ENCODE measurements around the gene FLACC1. TPM values are rescaled to one million over a fixed set of nuclear protein-coding genes. Genes with fewer than 3 reads are reported as not detected.

FLACC1 gene
- total and polyA plus RNA-seq, 2 of the 8 experiments (the other 6 are each of a cell fraction or from before 2014, with no cell fraction given): 0.58 TPM; not detected in 1

DNA sequence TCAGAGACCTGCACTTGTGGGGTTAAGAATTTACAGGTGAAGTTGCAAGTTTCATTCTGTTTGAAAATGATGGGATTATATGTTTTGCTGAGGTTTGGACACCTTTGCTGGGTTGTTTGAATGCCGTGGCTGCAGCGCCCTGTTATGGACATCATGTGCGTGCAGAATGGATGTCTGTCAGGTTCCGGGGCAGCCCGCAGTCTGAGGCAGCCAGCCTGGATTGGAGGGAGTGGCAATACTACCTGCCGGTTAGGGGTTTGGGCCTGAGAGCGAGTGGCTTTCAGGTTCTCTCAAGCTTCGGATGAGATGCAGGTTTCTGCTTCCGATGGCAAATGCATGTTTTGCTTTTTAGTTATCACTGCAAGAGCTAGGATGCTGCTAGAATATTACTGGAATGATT lies 95.7 kb downstream of the FLACC1 start (continued):
- TF ChIP-seq, protein P1, sequence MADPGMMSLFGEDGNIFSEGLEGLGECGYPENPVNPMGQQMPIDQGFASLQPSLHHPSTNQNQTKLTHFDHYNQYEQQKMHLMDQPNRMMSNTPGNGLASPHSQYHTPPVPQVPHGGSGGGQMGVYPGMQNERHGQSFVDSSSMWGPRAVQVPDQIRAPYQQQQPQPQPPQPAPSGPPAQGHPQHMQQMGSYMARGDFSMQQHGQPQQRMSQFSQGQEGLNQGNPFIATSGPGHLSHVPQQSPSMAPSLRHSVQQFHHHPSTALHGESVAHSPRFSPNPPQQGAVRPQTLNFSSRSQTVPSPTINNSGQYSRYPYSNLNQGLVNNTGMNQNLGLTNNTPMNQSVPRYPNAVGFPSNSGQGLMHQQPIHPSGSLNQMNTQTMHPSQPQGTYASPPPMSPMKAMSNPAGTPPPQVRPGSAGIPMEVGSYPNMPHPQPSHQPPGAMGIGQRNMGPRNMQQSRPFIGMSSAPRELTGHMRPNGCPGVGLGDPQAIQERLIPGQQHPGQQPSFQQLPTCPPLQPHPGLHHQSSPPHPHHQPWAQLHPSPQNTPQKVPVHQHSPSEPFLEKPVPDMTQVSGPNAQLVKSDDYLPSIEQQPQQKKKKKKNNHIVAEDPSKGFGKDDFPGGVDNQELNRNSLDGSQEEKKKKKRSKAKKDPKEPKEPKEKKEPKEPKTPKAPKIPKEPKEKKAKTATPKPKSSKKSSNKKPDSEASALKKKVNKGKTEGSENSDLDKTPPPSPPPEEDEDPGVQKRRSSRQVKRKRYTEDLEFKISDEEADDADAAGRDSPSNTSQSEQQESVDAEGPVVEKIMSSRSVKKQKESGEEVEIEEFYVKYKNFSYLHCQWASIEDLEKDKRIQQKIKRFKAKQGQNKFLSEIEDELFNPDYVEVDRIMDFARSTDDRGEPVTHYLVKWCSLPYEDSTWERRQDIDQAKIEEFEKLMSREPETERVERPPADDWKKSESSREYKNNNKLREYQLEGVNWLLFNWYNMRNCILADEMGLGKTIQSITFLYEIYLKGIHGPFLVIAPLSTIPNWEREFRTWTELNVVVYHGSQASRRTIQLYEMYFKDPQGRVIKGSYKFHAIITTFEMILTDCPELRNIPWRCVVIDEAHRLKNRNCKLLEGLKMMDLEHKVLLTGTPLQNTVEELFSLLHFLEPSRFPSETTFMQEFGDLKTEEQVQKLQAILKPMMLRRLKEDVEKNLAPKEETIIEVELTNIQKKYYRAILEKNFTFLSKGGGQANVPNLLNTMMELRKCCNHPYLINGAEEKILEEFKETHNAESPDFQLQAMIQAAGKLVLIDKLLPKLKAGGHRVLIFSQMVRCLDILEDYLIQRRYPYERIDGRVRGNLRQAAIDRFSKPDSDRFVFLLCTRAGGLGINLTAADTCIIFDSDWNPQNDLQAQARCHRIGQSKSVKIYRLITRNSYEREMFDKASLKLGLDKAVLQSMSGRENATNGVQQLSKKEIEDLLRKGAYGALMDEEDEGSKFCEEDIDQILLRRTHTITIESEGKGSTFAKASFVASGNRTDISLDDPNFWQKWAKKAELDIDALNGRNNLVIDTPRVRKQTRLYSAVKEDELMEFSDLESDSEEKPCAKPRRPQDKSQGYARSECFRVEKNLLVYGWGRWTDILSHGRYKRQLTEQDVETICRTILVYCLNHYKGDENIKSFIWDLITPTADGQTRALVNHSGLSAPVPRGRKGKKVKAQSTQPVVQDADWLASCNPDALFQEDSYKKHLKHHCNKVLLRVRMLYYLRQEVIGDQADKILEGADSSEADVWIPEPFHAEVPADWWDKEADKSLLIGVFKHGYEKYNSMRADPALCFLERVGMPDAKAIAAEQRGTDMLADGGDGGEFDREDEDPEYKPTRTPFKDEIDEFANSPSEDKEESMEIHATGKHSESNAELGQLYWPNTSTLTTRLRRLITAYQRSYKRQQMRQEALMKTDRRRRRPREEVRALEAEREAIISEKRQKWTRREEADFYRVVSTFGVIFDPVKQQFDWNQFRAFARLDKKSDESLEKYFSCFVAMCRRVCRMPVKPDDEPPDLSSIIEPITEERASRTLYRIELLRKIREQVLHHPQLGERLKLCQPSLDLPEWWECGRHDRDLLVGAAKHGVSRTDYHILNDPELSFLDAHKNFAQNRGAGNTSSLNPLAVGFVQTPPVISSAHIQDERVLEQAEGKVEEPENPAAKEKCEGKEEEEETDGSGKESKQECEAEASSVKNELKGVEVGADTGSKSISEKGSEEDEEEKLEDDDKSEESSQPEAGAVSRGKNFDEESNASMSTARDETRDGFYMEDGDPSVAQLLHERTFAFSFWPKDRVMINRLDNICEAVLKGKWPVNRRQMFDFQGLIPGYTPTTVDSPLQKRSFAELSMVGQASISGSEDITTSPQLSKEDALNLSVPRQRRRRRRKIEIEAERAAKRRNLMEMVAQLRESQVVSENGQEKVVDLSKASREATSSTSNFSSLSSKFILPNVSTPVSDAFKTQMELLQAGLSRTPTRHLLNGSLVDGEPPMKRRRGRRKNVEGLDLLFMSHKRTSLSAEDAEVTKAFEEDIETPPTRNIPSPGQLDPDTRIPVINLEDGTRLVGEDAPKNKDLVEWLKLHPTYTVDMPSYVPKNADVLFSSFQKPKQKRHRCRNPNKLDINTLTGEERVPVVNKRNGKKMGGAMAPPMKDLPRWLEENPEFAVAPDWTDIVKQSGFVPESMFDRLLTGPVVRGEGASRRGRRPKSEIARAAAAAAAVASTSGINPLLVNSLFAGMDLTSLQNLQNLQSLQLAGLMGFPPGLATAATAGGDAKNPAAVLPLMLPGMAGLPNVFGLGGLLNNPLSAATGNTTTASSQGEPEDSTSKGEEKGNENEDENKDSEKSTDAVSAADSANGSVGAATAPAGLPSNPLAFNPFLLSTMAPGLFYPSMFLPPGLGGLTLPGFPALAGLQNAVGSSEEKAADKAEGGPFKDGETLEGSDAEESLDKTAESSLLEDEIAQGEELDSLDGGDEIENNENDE (IDR thresholded peaks at IDR 0.05; ENCODE audit: insufficient replicate concordance, low read length): no peak

Data from H1 (cell line).